Natural killer cell (primary cell): ENCODE data around the gene FAM9C. TPM values are rescaled to one million over a fixed set of nuclear protein-coding genes. Genes with fewer than 3 reads are reported as not detected.

Experiments used
- ATAC-seq, 3 donors: fragments of 150-1000 bp in 2 of 3; fragments of 200-7000 bp in 1 of 3; cut with Tn5 transposase; 1 replicate in 1 of 3; 2 replicates in 2 of 3; pipeline ENCODE4 v1.10.0; 2021; ENCODE audit warnings: mild to moderate bottlenecking in 2 of 3, moderate library complexity in 2 of 3
- DNase-seq, 2 donors: peaks; one replicate each; pipeline versions ENCODE4 v3.0.0 to v3.0.0-alpha.2; 2013 to 2021; ENCODE audit warnings: mixed read lengths in 1 of 2
- H3K27ac ChIP-seq: one replicate; pipeline ENCODE4 v1.5.1; 2013; ENCODE audit warnings: mild to moderate bottlenecking, low read length
- H3K27me3 ChIP-seq: one replicate; pipeline ENCODE4 v1.6.1; 2013; ENCODE audit warnings: low read length; ENCODE audit not compliant: control insufficient read depth, insufficient read depth
- H3K36me3 ChIP-seq: one replicate; pipeline ENCODE4 v1.6.1; 2013; ENCODE audit warnings: low read length; ENCODE audit not compliant: control insufficient read depth, insufficient read depth
- H3K4me1 ChIP-seq: one replicate; pipeline ENCODE4 v1.6.1; 2013; ENCODE audit warnings: low read length; ENCODE audit not compliant: control insufficient read depth, insufficient read depth
- H3K4me3 ChIP-seq: one replicate; pipeline ENCODE4 v1.5.1; 2013; ENCODE audit warnings: low read length
- H3K9me3 ChIP-seq: one replicate; pipeline ENCODE4 v1.6.1; 2013; ENCODE audit warnings: low read length; ENCODE audit not compliant: control insufficient read depth, insufficient read depth
- H3K27ac Mint-ChIP-seq, 2 donors: one replicate each; pipeline ENCODE4 v1.8.0; 2022; ENCODE audit warnings: mild to moderate bottlenecking in 2 of 2, mixed read lengths in 2 of 2, moderate library complexity in 1 of 2
- H3K27me3 Mint-ChIP-seq, 2 donors: one replicate each; pipeline ENCODE4 v1.8.0; 2022; ENCODE audit warnings: low read depth in 2 of 2, mixed read lengths in 2 of 2
- H3K36me3 Mint-ChIP-seq: one replicate; pipeline ENCODE4 v1.8.0; 2022; ENCODE audit warnings: mixed read lengths
- H3K4me1 Mint-ChIP-seq, 2 donors: one replicate each; pipeline ENCODE4 v1.8.0; 2022; ENCODE audit warnings: mixed read lengths in 2 of 2
- H3K4me3 Mint-ChIP-seq: one replicate; pipeline ENCODE4 v1.8.0; 2022; ENCODE audit warnings: mild to moderate bottlenecking, moderate library complexity, mixed read lengths
- H3K9me3 Mint-ChIP-seq, 2 donors: one replicate each; pipeline ENCODE4 v1.8.0; 2022; ENCODE audit warnings: mixed read lengths in 2 of 2
- CTCF ChIP-seq: fragments of 200-600 bp; IDR thresholded peaks from one replicate; pipeline ENCODE4 v1.8.0; 2022; ENCODE audit warnings: antibody characterized with exemption
- WGBS: methylation state at CpG from one replicate; pipeline ENCODE4 v1.1.7; 2013; ENCODE audit warnings: missing lambda C conversion rate; ENCODE audit not compliant: insufficient coverage; 5-methylcytosine and 5-hydroxymethylcytosine counted together
- intact Hi-C: fragments of 100-400 bp; cut with micrococcal nuclease; formaldehyde crosslinking; loops from one replicate; pipeline ENCODE4 v1.14.2; 2022
- total RNA-seq, 4 donors: library from RNA; stranded (reverse); fragments of 120-200 nt in 1 of 4; gene quantifications; one replicate each; pipeline versions ENCODE4 v1.2.3 to v1.2.4, GENCODE V29; 2013 to 2022

Gene FAM9C
- total RNA-seq, 3 donors from 2014 or later (not counting 1 experiment from before 2014, with no cell fraction given): not detected

GRCh38 chrX:12989461-12989860, 55.0 kb downstream of the FAM9C start:
- Mint-ChIP-seq H3K4me3 (no peak overlapping the region), H3K27me3 (peaks cover 0 to 9% of the 10 kb centered on the region in 2 donors), H3K27ac (no peak overlapping the region), H3K36me3 (no peaks in the 10 kb centered on the region), H3K4me1 (peaks cover 24 to 33% of the 10 kb centered on the region in 2 donors), H3K9me3 (peaks cover 0 to 4% of the 10 kb centered on the region in 2 donors)
- no peaks in the 10 kb centered on the region for H3K36me3 ChIP-seq
- no peak for ATAC-seq
- no peak for TF ChIP-seq CTCF
- no peaks in the 10 kb centered on the region for H3K27me3 ChIP-seq
- no peaks in the 10 kb centered on the region for H3K9me3 ChIP-seq
- DNase-seq: no peak
- no peak overlapping the region for H3K4me3 ChIP-seq
- intact Hi-C loops: loop anchor here (5.0 kb wide), 1 partner anchor 37 kb away; no protein-coding TSS in a partner anchor
- peaks cover 13% of the 10 kb centered on the region for H3K4me1 ChIP-seq
- no CpG with 5 or more reads among the region's 3 CpGs for WGBS
- H3K27ac ChIP-seq: no peak overlapping the region

- WGBS: 98% methylated on average over 5 of the region's 7 CpGs
- H3K4me3 Mint-ChIP-seq: no peak overlapping the region
- intact Hi-C loops: loop anchor here (5.0 kb wide), 1 partner anchor 36 kb away; no protein-coding TSS in a partner anchor
These were observed 55.6 kb downstream of the FAM9C start for GRCh38 chrX:12988797-12989196.

GRCh38 chrX:12987900-12988594, 56.4 kb downstream of the FAM9C start:
- ATAC-seq (no peak), DNase-seq (no peak)
- H3K27ac Mint-ChIP-seq: no peak overlapping the region
- H3K9me3 Mint-ChIP-seq: peaks cover 0 to 4% of the 10 kb centered on the region in 2 donors
- H3K4me3 Mint-ChIP-seq: no peak overlapping the region
- Histone ChIP-seq H3K27me3 (no peaks in the 10 kb centered on the region), H3K4me1 (peaks cover 20% of the 10 kb centered on the region), H3K36me3 (no peaks in the 10 kb centered on the region), H3K4me3 (no peak overlapping the region), H3K27ac (no peak overlapping the region), H3K9me3 (no peaks in the 10 kb centered on the region)
- peaks cover 38 to 47% of the 10 kb centered on the region in 2 donors for H3K4me1 Mint-ChIP-seq
- H3K27me3 Mint-ChIP-seq: peaks cover 0 to 9% of the 10 kb centered on the region in 2 donors
- no peak for TF ChIP-seq CTCF
- intact Hi-C loops: loop anchor here (5.0 kb wide), 1 partner anchor 36 kb away; no protein-coding TSS in a partner anchor
- no peaks in the 10 kb centered on the region for H3K36me3 Mint-ChIP-seq
- 96% methylated on average over 5 of the region's 8 CpGs for WGBS

More at GRCh38 chrX:12988797-12989196, 55.6 kb downstream of the FAM9C start:
- H3K36me3 ChIP-seq: no peaks in the 10 kb centered on the region
- ATAC-seq (no peak), DNase-seq (no peak)
- Mint-ChIP-seq H3K4me1 (peaks cover 31 to 40% of the 10 kb centered on the region in 2 donors), H3K27me3 (peaks cover 0 to 9% of the 10 kb centered on the region in 2 donors), H3K9me3 (peaks cover 0 to 4% of the 10 kb centered on the region in 2 donors), H3K27ac (no peak overlapping the region), H3K36me3 (no peaks in the 10 kb centered on the region)
- no peak for TF ChIP-seq CTCF
- no peak overlapping the region for H3K27ac ChIP-seq
- peaks cover 15% of the 10 kb centered on the region for H3K4me1 ChIP-seq
- no peak overlapping the region for H3K4me3 ChIP-seq
- no peaks in the 10 kb centered on the region for H3K27me3 ChIP-seq
- no peaks in the 10 kb centered on the region for H3K9me3 ChIP-seq
